ENCODE measurements around the gene MYLK. TPM values are rescaled to one million over a fixed set of nuclear protein-coding genes. Genes with fewer than 3 reads are reported as not detected.

The MYLK gene
- total and polyA plus RNA-seq, 2 of the 4 experiments (the other 2 are of a cell fraction), result 299 to 484 TPM

GRCh38 chr3:123657568-123657967 lies 226.6 kb downstream of the MYLK start:
- in situ Hi-C loops (cut with MboI; ENCODE audit: low sequenced_read_pairs), result no loop called here
- H4K91ac ChIP-seq (ENCODE audit: insufficient read depth, low read depth, low read length), result peak overlapping the region; percentile 80

More at GRCh38 chr3:123657568-123657967, 226.6 kb downstream of the MYLK start:
- H3K4ac ChIP-seq (ENCODE audit: low read depth, low read length), result peak overlapping the region; percentile 85
- no peaks in the 10 kb centered on the region for H3K27me3 ChIP-seq (ENCODE audit: control insufficient read depth, insufficient read depth, low read length)
- peaks cover 43% of the 10 kb centered on the region for H3K9me1 ChIP-seq (ENCODE audit: insufficient read depth, low read length)
- H3K4me1 ChIP-seq (ENCODE audit: control insufficient read depth, insufficient read depth, low read length), result peaks cover 40% of the 10 kb centered on the region
- WGBS, 2 experiments (ENCODE audit: extremely low coverage in 2 of 2, insufficient read length in 1 of 2), result 68% methylated on average over 3 of the region's 6 CpGs; no CpG with 5 or more reads in 1 of the 2 experiments
- H2BK5ac ChIP-seq (ENCODE audit: low read depth, low read length, poor library complexity, severe bottlenecking), result peak overlapping the region; percentile 48
- peak overlapping the region; percentile 76 for H2BK120ac ChIP-seq (ENCODE audit: low read depth, low read length)
- peak overlapping the region; percentile 59 for H2BK20ac ChIP-seq (ENCODE audit: low read depth, low read length)
- ATAC-seq (ENCODE audit: low read depth), result no peak
- peak; percentile 38 for DNase-seq
- no peaks in the 10 kb centered on the region for H4K20me1 ChIP-seq (ENCODE audit: insufficient read depth, low read length)
- BruUV-seq (replicated peaks), result no TSS peak
- H3K9ac ChIP-seq (ENCODE audit: low read depth, low read length), result no peak overlapping the region
- H3K4me2 ChIP-seq (ENCODE audit: low read depth, low read length), result no peak overlapping the region
- peak overlapping the region; percentile 42; the same call in 2 of the 3 replicates for H2BK15ac ChIP-seq (ENCODE audit: low read depth, low read length)
- no peak overlapping the region for H3K4me3 ChIP-seq (ENCODE audit: insufficient read depth, low read depth, low read length)
- POLR2A ChIA-PET (ENCODE audit: unreplicated experiment), result no interaction called here
- H4K8ac ChIP-seq (ENCODE audit: low read depth in 2 of 2, low read length in 2 of 2), result peak overlapping the region in 1 of 2 experiments; percentile 69; a peak in 3 of 4 replicates
- peak overlapping the region; percentile 35; the same call in 1 of the 2 replicates for H3K18ac ChIP-seq (ENCODE audit: low read depth, low read length)
- intact Hi-C loops (cut with micrococcal nuclease) (loop anchor here (10.0 kb wide), 1 partner anchor 217 kb away; no protein-coding TSS in a partner anchor), dilution Hi-C loops (cut with HindIII; ENCODE audit: low sequenced_read_pairs, unreplicated experiment) (no loop called here)
- peak overlapping the region; percentile 64; the same call in 1 of the 2 replicates for H3K23ac ChIP-seq (ENCODE audit: low read depth, low read length)
- H2AK9ac ChIP-seq (replicated peaks; ENCODE audit: low read depth, low read length, poor library complexity), result no peak overlapping the region
- H3K9me3 ChIP-seq (ENCODE audit: control insufficient read depth, insufficient read depth, low read length), result no peaks in the 10 kb centered on the region
- TF ChIP-seq SMC3 (IDR thresholded peaks at IDR 0.05; ENCODE audit: low read depth, low read length), result no peak
- TF ChIP-seq MXI1 (IDR thresholded peaks at IDR 0.05; ENCODE audit: borderline replicate concordance, low read depth, low read length), result 0 out of 2 replicates have a peak, but pooled peaks have one; percentile 26
- peak overlapping the region; percentile 87; the same call in 1 of the 2 replicates for H2AK5ac ChIP-seq (ENCODE audit: low read depth, low read length)
- H4K5ac ChIP-seq (ENCODE audit: low read depth, low read length), result peak overlapping the region; percentile 14; the same call in 1 of the 2 replicates
- no peak overlapping the region for H2AFZ ChIP-seq (replicated peaks; ENCODE audit: low read length, poor library complexity)
- peaks cover 67% of the 10 kb centered on the region for H3K36me3 ChIP-seq (ENCODE audit: control insufficient read depth, insufficient read depth, low read length)
- peak overlapping the region; percentile 67 for H3K14ac ChIP-seq (replicated peaks; ENCODE audit: low read depth, low read length)
- CTCF ChIA-PET, result no interaction called here
- peaks cover 18 to 71% of the 10 kb centered on the region in 2 experiments for H3K79me1 ChIP-seq (ENCODE audit: low read depth in 1 of 2, low read length in 2 of 2)
- no peak overlapping the region for H3K56ac ChIP-seq (ENCODE audit: extremely low read depth, insufficient read depth, low read length)
- peak overlapping the region; percentile 3; the same call in 1 of the 2 replicates for H3K27ac ChIP-seq (ENCODE audit: insufficient read depth, low read length)

Measured in IMR-90 (cell line).